ENCODE data around the gene KIRREL3.

The KIRREL3 gene

GRCh38 chr11:126838779-126839178 lies 161.8 kb downstream of the KIRREL3 start:
- no peaks in the 10 kb centered on the region for H3K27me3 ChIP-seq (ENCODE audit: insufficient read depth, low read length, poor library complexity)
- H3K4ac ChIP-seq (ENCODE audit: low read depth, low read length): no peak overlapping the region
- no peaks in the 10 kb centered on the region for H3K79me2 ChIP-seq (ENCODE audit: control insufficient read depth, insufficient read depth, low read length)
- no peak overlapping the region for H3K4me3 ChIP-seq (ENCODE audit: low read length)
- no peak overlapping the region for H3K4me2 ChIP-seq (ENCODE audit: low read length)
- no peak overlapping the region for H3K27ac ChIP-seq (ENCODE audit: low read depth, low read length)
- H2AK5ac ChIP-seq (ENCODE audit: low read length): no peak overlapping the region
- no peak overlapping the region for H3K18ac ChIP-seq (ENCODE audit: low read length)
- H4K8ac ChIP-seq (ENCODE audit: low read depth, low read length): no peak overlapping the region
- H2BK15ac ChIP-seq (replicated peaks; ENCODE audit: low read depth): no peak overlapping the region
- no peaks in the 10 kb centered on the region for H3K36me3 ChIP-seq (ENCODE audit: control insufficient read depth, insufficient read depth, low read length)
- no peak overlapping the region for H3K9ac ChIP-seq (ENCODE audit: low read length)
- no peaks in the 10 kb centered on the region for H3K79me1 ChIP-seq (ENCODE audit: low read length)
- no peaks in the 10 kb centered on the region for H3K4me1 ChIP-seq (ENCODE audit: control insufficient read depth, low read depth, low read length)
- H3K23ac ChIP-seq (ENCODE audit: low read length): no peak overlapping the region
- H4K5ac ChIP-seq (ENCODE audit: low read length): no peak overlapping the region
- peak; percentile 29 for DNase-seq
- no peak overlapping the region for H3K56ac ChIP-seq (ENCODE audit: low read length)
- WGBS (ENCODE audit: extremely low coverage, insufficient coverage, low lambda C conversion rate): no CpG with 5 or more reads among the region's 5 CpGs
- no peak overlapping the region for H2BK120ac ChIP-seq (ENCODE audit: low read depth, low read length)
- no peak overlapping the region for H2BK5ac ChIP-seq (ENCODE audit: low read length)

DNA sequence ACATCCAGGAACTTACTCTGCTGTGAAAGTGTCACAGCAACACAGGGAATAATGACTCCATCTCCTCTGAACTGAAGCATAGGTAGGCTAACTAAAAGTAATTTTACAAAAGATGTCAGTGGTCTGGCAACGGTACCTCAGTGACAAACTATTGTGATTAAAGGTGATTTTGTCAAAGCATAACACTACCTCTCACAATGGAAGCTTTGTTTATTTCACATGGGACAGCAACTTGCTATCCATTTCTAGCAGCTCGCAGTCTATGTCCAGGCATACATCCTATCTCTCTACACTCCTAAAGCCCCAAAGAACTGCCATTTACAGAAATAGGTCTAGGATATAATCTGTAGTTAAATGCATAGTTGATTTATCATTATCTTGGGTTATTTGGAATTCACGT lies 163.0 kb downstream of the KIRREL3 start:
- H3K79me2 ChIP-seq (ENCODE audit: control insufficient read depth, insufficient read depth, low read length): no peaks in the 10 kb centered on the region
- no peaks in the 10 kb centered on the region for H3K79me1 ChIP-seq (ENCODE audit: low read length)
- no peak overlapping the region for H3K27ac ChIP-seq (ENCODE audit: low read depth, low read length)
- no peak for DNase-seq
- no peak overlapping the region for H2BK5ac ChIP-seq (ENCODE audit: low read length)
- no peaks in the 10 kb centered on the region for H3K4me1 ChIP-seq (ENCODE audit: control insufficient read depth, low read depth, low read length)
- H2BK120ac ChIP-seq (ENCODE audit: low read depth, low read length): no peak overlapping the region
- no peak overlapping the region for H3K23ac ChIP-seq (ENCODE audit: low read length)
- H3K4me2 ChIP-seq (ENCODE audit: low read length): no peak overlapping the region
- H4K5ac ChIP-seq (ENCODE audit: low read length): no peak overlapping the region
- H4K8ac ChIP-seq (ENCODE audit: low read depth, low read length): no peak overlapping the region
- no peak overlapping the region for H3K4ac ChIP-seq (ENCODE audit: low read depth, low read length)
- no peaks in the 10 kb centered on the region for H3K27me3 ChIP-seq (ENCODE audit: insufficient read depth, low read length, poor library complexity)
- no peak overlapping the region for H2BK15ac ChIP-seq (replicated peaks; ENCODE audit: low read depth)
- H3K4me3 ChIP-seq (ENCODE audit: low read length): no peak overlapping the region
- H3K36me3 ChIP-seq (ENCODE audit: control insufficient read depth, insufficient read depth, low read length): no peaks in the 10 kb centered on the region
- H3K56ac ChIP-seq (ENCODE audit: low read length): no peak overlapping the region
- no peak overlapping the region for H3K18ac ChIP-seq (ENCODE audit: low read length)
- H2AK5ac ChIP-seq (ENCODE audit: low read length): no peak overlapping the region
- no CpG with 5 or more reads among the region's 3 CpGs for WGBS (ENCODE audit: extremely low coverage, insufficient coverage, low lambda C conversion rate)
- H3K9ac ChIP-seq (ENCODE audit: low read length): no peak overlapping the region

DNA sequence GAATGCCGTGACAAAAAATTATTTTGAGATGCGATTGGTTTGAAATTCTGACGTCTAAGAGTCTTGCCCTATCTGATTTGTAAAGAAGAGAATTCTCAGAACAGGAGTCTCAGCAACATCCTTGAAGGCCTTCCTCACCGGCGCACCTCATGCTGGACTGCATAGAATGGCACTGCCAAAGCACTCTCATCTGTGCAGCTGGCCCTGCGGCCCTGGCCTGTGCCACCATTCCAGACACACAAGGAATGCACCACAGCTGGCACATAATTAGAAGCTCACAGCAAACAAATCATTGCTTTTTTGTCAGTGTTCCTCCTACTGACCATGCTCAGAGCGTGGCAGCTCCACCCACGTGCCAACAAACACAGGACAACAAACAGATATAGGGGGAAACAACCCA lies 166.0 kb downstream of the KIRREL3 start:
- Histone ChIP-seq H3K56ac (ENCODE audit: low read length) (no peak overlapping the region), H3K36me3 (ENCODE audit: control insufficient read depth, insufficient read depth, low read length) (no peaks in the 10 kb centered on the region), H2BK15ac (replicated peaks; ENCODE audit: low read depth) (no peak overlapping the region), H3K27me3 (ENCODE audit: insufficient read depth, low read length, poor library complexity) (no peaks in the 10 kb centered on the region), H4K8ac (ENCODE audit: low read depth, low read length) (no peak overlapping the region), H2AK5ac (ENCODE audit: low read length) (no peak overlapping the region), H3K79me2 (ENCODE audit: control insufficient read depth, insufficient read depth, low read length) (no peaks in the 10 kb centered on the region), H4K5ac (ENCODE audit: low read length) (no peak overlapping the region), H3K27ac (ENCODE audit: low read depth, low read length) (no peak overlapping the region), H2BK120ac (ENCODE audit: low read depth, low read length) (no peak overlapping the region), H3K9ac (ENCODE audit: low read length) (no peak overlapping the region), H2BK5ac (ENCODE audit: low read length) (no peak overlapping the region), H3K4me2 (ENCODE audit: low read length) (no peak overlapping the region), H3K4ac (ENCODE audit: low read depth, low read length) (no peak overlapping the region), H3K18ac (ENCODE audit: low read length) (no peak overlapping the region), H3K4me1 (ENCODE audit: control insufficient read depth, low read depth, low read length) (no peaks in the 10 kb centered on the region), H3K4me3 (ENCODE audit: low read length) (no peak overlapping the region), H3K79me1 (ENCODE audit: low read length) (no peaks in the 10 kb centered on the region), H3K23ac (ENCODE audit: low read length) (no peak overlapping the region)
- WGBS (ENCODE audit: extremely low coverage, insufficient coverage, low lambda C conversion rate): no CpG with 5 or more reads among the region's 8 CpGs
- no peak for DNase-seq

DNA sequence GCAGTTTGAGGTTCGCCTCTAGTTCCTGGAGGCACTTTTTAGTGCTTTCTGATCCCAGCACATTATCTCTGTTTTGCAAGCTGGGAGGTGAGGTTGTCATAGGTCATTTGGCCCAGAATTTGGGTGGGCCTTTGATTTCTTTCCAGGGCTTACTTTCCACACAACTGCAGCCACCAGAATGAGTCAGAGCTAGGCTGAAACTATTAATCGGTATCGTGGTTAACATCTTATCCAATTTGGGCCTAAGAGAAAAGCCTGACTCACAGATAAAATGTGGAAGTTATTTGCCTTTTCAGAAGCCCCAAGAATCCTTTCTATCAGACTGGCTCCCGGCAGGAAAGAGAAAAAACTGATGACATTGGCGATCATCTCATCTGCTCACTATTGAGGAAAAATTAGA lies 166.4 kb downstream of the KIRREL3 start:
- Histone ChIP-seq H3K36me3 (ENCODE audit: control insufficient read depth, insufficient read depth, low read length) (no peaks in the 10 kb centered on the region), H3K79me1 (ENCODE audit: low read length) (no peaks in the 10 kb centered on the region), H4K5ac (ENCODE audit: low read length) (no peak overlapping the region), H3K18ac (ENCODE audit: low read length) (no peak overlapping the region), H3K79me2 (ENCODE audit: control insufficient read depth, insufficient read depth, low read length) (no peaks in the 10 kb centered on the region), H3K4me3 (ENCODE audit: low read length) (no peak overlapping the region), H4K8ac (ENCODE audit: low read depth, low read length) (no peak overlapping the region), H2BK5ac (ENCODE audit: low read length) (no peak overlapping the region), H2BK15ac (replicated peaks; ENCODE audit: low read depth) (no peak overlapping the region), H3K4me1 (ENCODE audit: control insufficient read depth, low read depth, low read length) (no peaks in the 10 kb centered on the region), H2AK5ac (ENCODE audit: low read length) (no peak overlapping the region), H3K9ac (ENCODE audit: low read length) (no peak overlapping the region), H3K27ac (ENCODE audit: low read depth, low read length) (no peak overlapping the region), H2BK120ac (ENCODE audit: low read depth, low read length) (no peak overlapping the region), H3K27me3 (ENCODE audit: insufficient read depth, low read length, poor library complexity) (no peaks in the 10 kb centered on the region), H3K56ac (ENCODE audit: low read length) (no peak overlapping the region), H3K4ac (ENCODE audit: low read depth, low read length) (no peak overlapping the region), H3K4me2 (ENCODE audit: low read length) (no peak overlapping the region), H3K23ac (ENCODE audit: low read length) (no peak overlapping the region)
- WGBS (ENCODE audit: extremely low coverage, insufficient coverage, low lambda C conversion rate): no CpG with 5 or more reads among the region's 5 CpGs
- no peak for DNase-seq

DNA sequence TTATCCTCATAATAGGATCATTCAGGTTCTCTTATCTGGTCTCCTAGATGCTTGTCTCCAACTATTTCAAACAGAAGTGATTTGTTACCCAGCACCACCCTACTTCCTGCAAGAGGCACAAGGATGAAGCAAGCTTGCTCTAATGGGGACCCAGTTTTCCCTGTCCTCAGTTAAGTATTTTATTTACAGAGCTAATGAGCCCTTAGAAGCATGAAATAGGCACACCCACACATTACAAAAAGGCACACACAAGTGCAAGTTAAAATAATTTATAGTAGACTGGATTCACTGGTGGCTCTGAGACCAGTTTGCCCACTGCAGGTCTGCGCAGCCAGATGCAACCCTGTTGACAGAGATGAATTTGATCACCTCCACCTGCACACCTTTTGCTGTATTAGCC lies 167.5 kb downstream of the KIRREL3 start:
- Histone ChIP-seq H3K4me2 (ENCODE audit: low read length) (no peak overlapping the region), H3K23ac (ENCODE audit: low read length) (no peak overlapping the region), H3K27me3 (ENCODE audit: insufficient read depth, low read length, poor library complexity) (no peaks in the 10 kb centered on the region), H2BK120ac (ENCODE audit: low read depth, low read length) (no peak overlapping the region), H2BK5ac (ENCODE audit: low read length) (no peak overlapping the region), H2BK15ac (replicated peaks; ENCODE audit: low read depth) (no peak overlapping the region), H3K56ac (ENCODE audit: low read length) (no peak overlapping the region), H3K4me3 (ENCODE audit: low read length) (no peak overlapping the region), H3K36me3 (ENCODE audit: control insufficient read depth, insufficient read depth, low read length) (no peaks in the 10 kb centered on the region), H3K79me1 (ENCODE audit: low read length) (no peaks in the 10 kb centered on the region), H3K9ac (ENCODE audit: low read length) (no peak overlapping the region), H3K4ac (ENCODE audit: low read depth, low read length) (no peak overlapping the region), H2AK5ac (ENCODE audit: low read length) (no peak overlapping the region), H4K8ac (ENCODE audit: low read depth, low read length) (no peak overlapping the region), H4K5ac (ENCODE audit: low read length) (no peak overlapping the region), H3K27ac (ENCODE audit: low read depth, low read length) (no peak overlapping the region), H3K18ac (ENCODE audit: low read length) (no peak overlapping the region), H3K79me2 (ENCODE audit: control insufficient read depth, insufficient read depth, low read length) (no peaks in the 10 kb centered on the region), H3K4me1 (ENCODE audit: control insufficient read depth, low read depth, low read length) (no peaks in the 10 kb centered on the region)
- DNase-seq: no peak
- WGBS (ENCODE audit: extremely low coverage, insufficient coverage, low lambda C conversion rate): no CpG with 5 or more reads among the region's 1 CpG

GRCh38 chr11:126832387-126832786 lies 168.2 kb downstream of the KIRREL3 start:
- DNase-seq: no peak
- no peaks in the 10 kb centered on the region for H3K4me1 ChIP-seq (ENCODE audit: control insufficient read depth, low read depth, low read length)
- H3K4me2 ChIP-seq (ENCODE audit: low read length): no peak overlapping the region
- H3K27me3 ChIP-seq (ENCODE audit: insufficient read depth, low read length, poor library complexity): no peaks in the 10 kb centered on the region
- no peak overlapping the region for H2BK15ac ChIP-seq (replicated peaks; ENCODE audit: low read depth)
- no CpG with 5 or more reads among the region's 6 CpGs for WGBS (ENCODE audit: extremely low coverage, insufficient coverage, low lambda C conversion rate)
- no peaks in the 10 kb centered on the region for H3K79me1 ChIP-seq (ENCODE audit: low read length)
- no peak overlapping the region for H3K9ac ChIP-seq (ENCODE audit: low read length)
- no peak overlapping the region for H3K23ac ChIP-seq (ENCODE audit: low read length)
- no peak overlapping the region for H3K4ac ChIP-seq (ENCODE audit: low read depth, low read length)
- no peak overlapping the region for H4K8ac ChIP-seq (ENCODE audit: low read depth, low read length)
- no peak overlapping the region for H3K4me3 ChIP-seq (ENCODE audit: low read length)
- H2BK5ac ChIP-seq (ENCODE audit: low read length): no peak overlapping the region
- H4K5ac ChIP-seq (ENCODE audit: low read length): no peak overlapping the region
- H3K56ac ChIP-seq (ENCODE audit: low read length): no peak overlapping the region
- H2AK5ac ChIP-seq (ENCODE audit: low read length): no peak overlapping the region
- no peak overlapping the region for H2BK120ac ChIP-seq (ENCODE audit: low read depth, low read length)
- H3K79me2 ChIP-seq (ENCODE audit: control insufficient read depth, insufficient read depth, low read length): no peaks in the 10 kb centered on the region
- no peak overlapping the region for H3K18ac ChIP-seq (ENCODE audit: low read length)
- H3K36me3 ChIP-seq (ENCODE audit: control insufficient read depth, insufficient read depth, low read length): no peaks in the 10 kb centered on the region
- no peak overlapping the region for H3K27ac ChIP-seq (ENCODE audit: low read depth, low read length)
